ENCODE results near the gene BET1L.

- TF ChIP-seq CTCF (conservative IDR thresholded peaks at IDR 0.05; ENCODE audit: low read depth, low read length) (no peak), EZH2 (IDR thresholded peaks at IDR 0.05; ENCODE audit: borderline replicate concordance, low read depth, low read length, poor library complexity, severe bottlenecking) (no peak)
Observed at GRCh38 chr11:255176-255575, 48.0 kb upstream of the BET1L start.
